NCI-H1092 (cell line): ENCODE data around the gene RPLP1.
A peak's percentile ranks its signal among the peaks of the same experiment; 100 is the strongest.

Experiments
- DNase-seq: peaks from one replicate; lab custom pipeline; 2025; lab: John Stamatoyannopoulos, UW

Gene RPLP1

GRCh38 chr15:69452692-69453521, at the start of gene RPLP1:
Gene RPLP1, plus strand, starts transcription at chr15:69452818. Its CDS starts 131 bp downstream, at chr15:69452949.
- DNase-seq: peak; percentile 88

- no peak for DNase-seq
These were observed 49.0 kb upstream of the RPLP1 start for GRCh38 chr15:69403594-69403993.

- no peak for DNase-seq
These were observed 47.5 kb upstream of the RPLP1 start for GRCh38 chr15:69405110-69405509.

- DNase-seq: no peak
These were observed 44.8 kb upstream of the RPLP1 start for GRCh38 chr15:69407719-69408400.

- DNase-seq: no peak
These were observed 43.8 kb upstream of the RPLP1 start for GRCh38 chr15:69408841-69409240.

- DNase-seq: no peak
These were observed 42.3 kb upstream of the RPLP1 start for GRCh38 chr15:69410248-69410874.

GRCh38 chr15:69412274-69412673, 40.3 kb upstream of the RPLP1 start:
- DNase-seq: no peak

- DNase-seq: no peak
These were observed 39.9 kb upstream of the RPLP1 start for GRCh38 chr15:69412701-69413100.

- DNase-seq: peak; percentile 83
These were observed 38.6 kb upstream of the RPLP1 start, which contains the start of gene KIF23 for GRCh38 chr15:69413822-69414700. Gene KIF23, plus strand, starts transcription at chr15:69414349. Its CDS starts 117 bp downstream, at chr15:69414466.

- no peak for DNase-seq
These were observed 37.9 kb upstream of the RPLP1 start for GRCh38 chr15:69414701-69415167.

GRCh38 chr15:69415381-69415780, 37.2 kb upstream of the RPLP1 start:
- no peak for DNase-seq

- no peak for DNase-seq
These were observed 35.0 kb upstream of the RPLP1 start for GRCh38 chr15:69417581-69417980.

GRCh38 chr15:69421498-69421897, 31.1 kb upstream of the RPLP1 start:
- DNase-seq: no peak

- no peak for DNase-seq
These were observed 30.2 kb upstream of the RPLP1 start for GRCh38 chr15:69422336-69422895.

- no peak for DNase-seq
These were observed 28.6 kb upstream of the RPLP1 start for GRCh38 chr15:69424001-69424400.

- DNase-seq: no peak
These were observed 27.7 kb upstream of the RPLP1 start for GRCh38 chr15:69424748-69425413.

- no peak for DNase-seq
These were observed 18.8 kb upstream of the RPLP1 start for GRCh38 chr15:69433831-69434230.

- DNase-seq: no peak
These were observed 18.4 kb upstream of the RPLP1 start for GRCh38 chr15:69434238-69434637.

- no peak for DNase-seq
These were observed 17.9 kb upstream of the RPLP1 start for GRCh38 chr15:69434679-69435078.

- no peak for DNase-seq
These were observed 16.6 kb upstream of the RPLP1 start for GRCh38 chr15:69435985-69436384.

GRCh38 chr15:69436951-69437350, 15.7 kb upstream of the RPLP1 start:
- no peak for DNase-seq
